Testis (tissue), 5 donors: ENCODE measurements around the gene LGR5. TPM values are rescaled to one million over a fixed set of nuclear protein-coding genes. Genes with fewer than 3 reads are reported as not detected.
A peak's percentile ranks its signal among the peaks of the same experiment; 100 is the strongest.

ENCODE experiments used
- DNase-seq: peaks from one replicate; pipeline ENCODE4 v3.0.0-alpha.2; 2019
- H3K27ac ChIP-seq, 2 donors: fragments of 200-600 bp; sonication (generic); one replicate each; pipeline ENCODE4 v1.5.1; 2019
- H3K27me3 ChIP-seq: fragments of 200-600 bp; sonication (generic); one replicate; pipeline ENCODE4 v1.5.1; 2019
- H3K36me3 ChIP-seq: fragments of 200-600 bp; sonication (generic); one replicate; pipeline ENCODE4 v1.5.1; 2017; ENCODE audit warnings: low read depth; ENCODE audit errors: missing control alignments
- H3K4me1 ChIP-seq: fragments of 200-600 bp; sonication (generic); one replicate; pipeline ENCODE4 v1.5.1; 2019
- H3K4me3 ChIP-seq, 2 donors: fragments of 200-600 bp; sonication (generic); one replicate each; pipeline ENCODE4 v1.5.1; 2017 to 2019
- H3K9me3 ChIP-seq: fragments of 200-600 bp; sonication (generic); one replicate; pipeline ENCODE4 v1.5.1; 2017
- POLR2A ChIP-seq: fragments of 450-650 bp; IDR thresholded peaks from one replicate; pipeline ENCODE4 v1.6.1; 2017; ENCODE audit warnings: antibody characterized with exemption, mild to moderate bottlenecking, moderate library complexity
- whole genome bisulfite sequencing, 2 donors: methylation state at CpG; one replicate each; pipeline ENCODE4 v1.1.5; 2018; 5-methylcytosine and 5-hydroxymethylcytosine counted together
- intact Hi-C: fragments of 100-400 bp; cut with DNase I; formaldehyde crosslinking; loops from one replicate; pipeline ENCODE4 v1.15.1; 2023; ENCODE audit warnings: low total_unique reads
- long read RNA-seq, 2 donors: transcript quantifications; one replicate each; lab custom pipeline, GENCODE V29; 2026
- polyA plus RNA-seq: library from polyadenylated mRNA; stranded (reverse); fragments of 350-450 nt; fragmentation: Illumina TruSeq; extraction: RNeasy Lipid Tissue Mini Kit (QIAGEN cat#74804); gene quantifications from one replicate; pipeline ENCODE4 v1.2.3, GENCODE V29; 2014; ENCODE audit warnings: low read depth, low replicate concordance; ENCODE audit not compliant: insufficient read depth
- total RNA-seq, 2 donors: library from RNA; depleted of rRNA; stranded (reverse); fragments of >200 nt; gene quantifications; one replicate each; pipeline ENCODE4 v1.2.3, GENCODE V29; 2016
- TF ChIP-seq, protein P1 (sequence below), 3 experiments: fragments of 450-650 bp in 2 of 3; fragments of 200-600 bp in 1 of 3; sonication (generic) in 1 of 3; IDR thresholded peaks; one replicate each; pipeline ENCODE4 v1.5.1; 2016 to 2019; ENCODE audit warnings: antibody characterized with exemption in 3 of 3, mild to moderate bottlenecking in 2 of 3, moderate library complexity in 1 of 3

The LGR5 gene, protein sequence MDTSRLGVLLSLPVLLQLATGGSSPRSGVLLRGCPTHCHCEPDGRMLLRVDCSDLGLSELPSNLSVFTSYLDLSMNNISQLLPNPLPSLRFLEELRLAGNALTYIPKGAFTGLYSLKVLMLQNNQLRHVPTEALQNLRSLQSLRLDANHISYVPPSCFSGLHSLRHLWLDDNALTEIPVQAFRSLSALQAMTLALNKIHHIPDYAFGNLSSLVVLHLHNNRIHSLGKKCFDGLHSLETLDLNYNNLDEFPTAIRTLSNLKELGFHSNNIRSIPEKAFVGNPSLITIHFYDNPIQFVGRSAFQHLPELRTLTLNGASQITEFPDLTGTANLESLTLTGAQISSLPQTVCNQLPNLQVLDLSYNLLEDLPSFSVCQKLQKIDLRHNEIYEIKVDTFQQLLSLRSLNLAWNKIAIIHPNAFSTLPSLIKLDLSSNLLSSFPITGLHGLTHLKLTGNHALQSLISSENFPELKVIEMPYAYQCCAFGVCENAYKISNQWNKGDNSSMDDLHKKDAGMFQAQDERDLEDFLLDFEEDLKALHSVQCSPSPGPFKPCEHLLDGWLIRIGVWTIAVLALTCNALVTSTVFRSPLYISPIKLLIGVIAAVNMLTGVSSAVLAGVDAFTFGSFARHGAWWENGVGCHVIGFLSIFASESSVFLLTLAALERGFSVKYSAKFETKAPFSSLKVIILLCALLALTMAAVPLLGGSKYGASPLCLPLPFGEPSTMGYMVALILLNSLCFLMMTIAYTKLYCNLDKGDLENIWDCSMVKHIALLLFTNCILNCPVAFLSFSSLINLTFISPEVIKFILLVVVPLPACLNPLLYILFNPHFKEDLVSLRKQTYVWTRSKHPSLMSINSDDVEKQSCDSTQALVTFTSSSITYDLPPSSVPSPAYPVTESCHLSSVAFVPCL
- total RNA-seq = under 1 TPM; 0.31 to 0.39 TPM
- 0.25 TPM for polyA plus RNA-seq
- long read RNA-seq, donor 1 = 0 reads
- long read RNA-seq, donor 2 = 0 reads

DNA sequence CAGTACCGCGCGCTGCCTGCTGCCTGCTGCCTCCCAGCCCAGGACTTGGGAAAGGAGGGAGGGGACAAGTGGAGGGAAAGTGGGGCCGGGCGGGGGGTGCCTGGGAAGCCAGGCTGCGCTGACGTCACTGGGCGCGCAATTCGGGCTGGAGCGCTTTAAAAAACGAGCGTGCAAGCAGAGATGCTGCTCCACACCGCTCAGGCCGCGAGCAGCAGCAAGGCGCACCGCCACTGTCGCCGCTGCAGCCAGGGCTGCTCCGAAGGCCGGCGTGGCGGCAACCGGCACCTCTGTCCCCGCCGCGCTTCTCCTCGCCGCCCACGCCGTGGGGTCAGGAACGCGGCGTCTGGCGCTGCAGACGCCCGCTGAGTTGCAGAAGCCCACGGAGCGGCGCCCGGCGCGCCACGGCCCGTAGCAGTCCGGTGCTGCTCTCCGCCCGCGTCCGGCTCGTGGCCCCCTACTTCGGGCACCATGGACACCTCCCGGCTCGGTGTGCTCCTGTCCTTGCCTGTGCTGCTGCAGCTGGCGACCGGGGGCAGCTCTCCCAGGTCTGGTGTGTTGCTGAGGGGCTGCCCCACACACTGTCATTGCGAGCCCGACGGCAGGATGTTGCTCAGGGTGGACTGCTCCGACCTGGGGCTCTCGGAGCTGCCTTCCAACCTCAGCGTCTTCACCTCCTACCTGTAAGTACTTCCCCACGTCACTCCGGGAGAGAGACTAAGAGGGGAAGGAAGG lies at the start of gene LGR5:
Gene LGR5, plus strand, starts transcription at position 186 of the 732 bp plus-strand sequence. Its CDS starts 283 bp downstream, at position 469.
- WGBS, 2 donors = 1% methylated on average over 24 of the region's 65 CpGs; no CpG with 5 or more reads in 1 of the 2 donors
- TF ChIP-seq, protein P1, sequence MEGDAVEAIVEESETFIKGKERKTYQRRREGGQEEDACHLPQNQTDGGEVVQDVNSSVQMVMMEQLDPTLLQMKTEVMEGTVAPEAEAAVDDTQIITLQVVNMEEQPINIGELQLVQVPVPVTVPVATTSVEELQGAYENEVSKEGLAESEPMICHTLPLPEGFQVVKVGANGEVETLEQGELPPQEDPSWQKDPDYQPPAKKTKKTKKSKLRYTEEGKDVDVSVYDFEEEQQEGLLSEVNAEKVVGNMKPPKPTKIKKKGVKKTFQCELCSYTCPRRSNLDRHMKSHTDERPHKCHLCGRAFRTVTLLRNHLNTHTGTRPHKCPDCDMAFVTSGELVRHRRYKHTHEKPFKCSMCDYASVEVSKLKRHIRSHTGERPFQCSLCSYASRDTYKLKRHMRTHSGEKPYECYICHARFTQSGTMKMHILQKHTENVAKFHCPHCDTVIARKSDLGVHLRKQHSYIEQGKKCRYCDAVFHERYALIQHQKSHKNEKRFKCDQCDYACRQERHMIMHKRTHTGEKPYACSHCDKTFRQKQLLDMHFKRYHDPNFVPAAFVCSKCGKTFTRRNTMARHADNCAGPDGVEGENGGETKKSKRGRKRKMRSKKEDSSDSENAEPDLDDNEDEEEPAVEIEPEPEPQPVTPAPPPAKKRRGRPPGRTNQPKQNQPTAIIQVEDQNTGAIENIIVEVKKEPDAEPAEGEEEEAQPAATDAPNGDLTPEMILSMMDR (IDR thresholded peaks at IDR 0.05) = no peak
- no peak for TF ChIP-seq POLR2A
- intact Hi-C loops = no loop called here
- peak within 1 kb of the TSS; percentile 33 to 55 for H3K4me3 ChIP-seq
- no peaks in the 10 kb centered on the region for H3K36me3 ChIP-seq
- H3K9me3 ChIP-seq = no peaks in the 10 kb centered on the region
- peak; percentile 16 for DNase-seq
- no peaks in the 10 kb centered on the region for H3K27me3 ChIP-seq
- no peak within 1 kb of the TSS for H3K27ac ChIP-seq
- H3K4me1 ChIP-seq = peaks cover 7% of the 10 kb centered on the region

DNA sequence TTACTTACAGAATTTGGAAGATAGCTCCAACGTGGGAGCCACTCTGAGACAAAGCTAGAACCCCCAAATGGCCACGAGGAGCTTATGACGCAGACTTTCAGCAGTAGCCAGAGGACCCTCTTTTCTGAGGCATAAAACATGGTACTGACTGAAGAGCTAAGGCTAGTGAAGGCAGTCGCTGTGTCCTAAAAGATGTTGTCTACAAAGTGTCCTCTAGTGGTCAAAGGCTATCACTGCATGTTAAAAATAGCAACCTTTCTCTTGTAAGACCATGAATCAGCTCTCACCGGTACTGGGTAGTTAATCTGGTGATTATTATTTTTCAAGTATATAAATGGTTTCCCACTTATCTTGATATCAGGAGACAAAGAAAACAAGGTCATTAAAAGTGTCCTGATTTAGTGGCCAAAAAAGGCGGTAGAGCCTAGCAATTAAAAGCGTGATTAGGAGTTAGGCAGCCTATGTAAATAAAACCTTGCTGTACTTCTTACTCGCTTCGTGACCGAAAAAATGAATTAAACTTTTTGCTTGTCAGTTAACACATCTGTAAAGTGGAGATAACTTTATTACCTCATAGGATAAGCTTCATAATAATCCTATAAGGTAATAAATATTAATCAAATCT lies 47.0 kb upstream of the LGR5 start:
- intact Hi-C loops = no loop called here
- peak; percentile 17 for DNase-seq
- Histone ChIP-seq H3K27ac (no peak overlapping the region), H3K27me3 (no peaks in the 10 kb centered on the region), H3K4me3 (no peak overlapping the region), H3K36me3 (no peaks in the 10 kb centered on the region), H3K4me1 (no peaks in the 10 kb centered on the region), H3K9me3 (no peaks in the 10 kb centered on the region)
- TF ChIP-seq POLR2A = no peak
- TF ChIP-seq, protein P1 (IDR thresholded peaks at IDR 0.05) = peak; percentile 44 to 85 (median 77)
- WGBS, 2 donors = 34 to 35% methylated on average over 10 of the region's 10 CpGs

DNA sequence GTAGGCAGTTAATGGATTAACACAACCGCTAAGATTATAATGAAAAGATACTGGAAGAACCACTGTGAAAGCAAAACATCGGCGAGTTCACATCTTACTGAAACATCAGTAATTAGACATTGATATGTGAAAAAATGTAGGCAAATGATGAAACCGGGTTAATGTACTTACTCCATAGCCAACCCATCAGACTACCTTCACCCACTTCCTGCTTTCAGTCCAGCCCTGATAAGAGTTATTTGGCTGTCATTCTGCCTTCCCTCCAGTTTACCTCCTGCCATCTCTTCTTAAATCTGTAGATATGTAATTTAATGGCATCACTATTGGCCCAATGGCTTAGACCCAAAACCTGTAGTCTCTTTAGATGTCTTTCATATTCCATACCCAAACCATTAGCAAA lies 46.0 kb upstream of the LGR5 start:
- TF ChIP-seq, protein P1 (IDR thresholded peaks at IDR 0.05) = no peak
- no peak for TF ChIP-seq POLR2A
- Histone ChIP-seq H3K36me3 (no peaks in the 10 kb centered on the region), H3K4me1 (no peaks in the 10 kb centered on the region), H3K27ac (no peak overlapping the region), H3K4me3 (no peak overlapping the region), H3K9me3 (no peaks in the 10 kb centered on the region), H3K27me3 (no peaks in the 10 kb centered on the region)
- intact Hi-C loops = no loop called here
- DNase-seq = no peak
- 63 to 92% methylated on average over 4 of the region's 4 CpGs for WGBS, 2 donors

DNA sequence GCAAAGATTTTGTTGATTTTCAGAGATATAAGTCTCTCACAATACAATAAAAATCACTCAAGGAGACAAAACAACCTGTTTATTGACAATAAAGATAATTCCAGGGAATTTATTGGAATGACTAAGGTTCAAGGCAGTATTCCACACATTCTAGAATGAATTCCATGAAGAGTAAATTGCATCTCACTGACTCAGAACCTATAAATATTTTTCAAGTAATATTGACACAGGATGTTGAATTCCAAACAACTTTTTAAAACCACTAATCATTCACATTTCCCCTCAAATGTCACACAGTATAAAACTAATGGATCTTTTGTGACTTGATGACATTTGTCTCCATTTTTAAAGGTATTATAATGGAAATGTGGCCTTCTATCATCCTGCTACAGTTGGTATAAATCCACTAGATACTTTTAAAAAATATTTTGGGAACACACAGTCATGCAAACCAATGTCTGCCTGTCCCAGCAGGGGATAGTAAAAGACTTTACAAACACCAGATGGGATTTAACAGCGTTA lies 42.1 kb upstream of the LGR5 start:
- DNase-seq = no peak
- 75 to 80% methylated on average over 1 of the region's 1 CpG for WGBS, 2 donors
- TF ChIP-seq POLR2A = no peak
- TF ChIP-seq, protein P1 (IDR thresholded peaks at IDR 0.05) = no peak
- Histone ChIP-seq H3K27me3 (no peaks in the 10 kb centered on the region), H3K27ac (no peak overlapping the region), H3K36me3 (no peaks in the 10 kb centered on the region), H3K4me3 (no peak overlapping the region), H3K4me1 (no peaks in the 10 kb centered on the region), H3K9me3 (no peaks in the 10 kb centered on the region)
- intact Hi-C loops = no loop called here
